22Rv1 (cell line): ENCODE measurements around the gene AGTPBP1.

ENCODE experiments used
- ZFX ChIP-seq: fragments of 450-650 bp; IDR thresholded peaks from 2 replicates; pipeline ENCODE4 v1.6.1; 2017; ENCODE audit warnings: antibody characterized with exemption, borderline replicate concordance
- TF ChIP-seq, protein P1 (sequence below): fragments of 450-650 bp; IDR thresholded peaks from 2 replicates; pipeline ENCODE4 v1.5.1; 2017; ENCODE audit warnings: mild to moderate bottlenecking

DNA sequence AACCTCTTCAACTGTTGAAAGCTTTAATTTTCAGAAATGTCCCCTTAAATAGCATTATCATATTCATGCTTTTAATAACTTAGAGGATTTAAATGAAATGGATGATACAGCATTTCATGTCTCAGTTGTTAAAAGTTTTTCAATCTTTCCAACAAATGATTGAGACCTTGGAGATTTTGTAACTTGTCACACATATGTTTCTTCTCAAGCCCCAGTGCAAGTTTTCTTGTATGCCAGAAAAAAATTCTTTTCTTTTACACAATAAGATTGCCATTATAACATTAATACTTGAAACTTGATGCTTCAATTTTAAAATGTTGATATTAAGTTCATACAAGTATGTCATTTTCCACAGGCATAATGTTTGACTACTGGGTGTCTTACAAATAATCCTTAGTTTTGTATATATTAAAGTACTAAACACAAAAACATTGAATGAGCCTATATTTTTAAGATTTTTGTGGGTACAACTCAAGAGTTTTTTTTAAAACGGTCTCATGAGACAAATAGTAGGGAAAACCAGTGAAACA is 124.5 kb downstream of the AGTPBP1 start:
- TF ChIP-seq, protein P1, sequence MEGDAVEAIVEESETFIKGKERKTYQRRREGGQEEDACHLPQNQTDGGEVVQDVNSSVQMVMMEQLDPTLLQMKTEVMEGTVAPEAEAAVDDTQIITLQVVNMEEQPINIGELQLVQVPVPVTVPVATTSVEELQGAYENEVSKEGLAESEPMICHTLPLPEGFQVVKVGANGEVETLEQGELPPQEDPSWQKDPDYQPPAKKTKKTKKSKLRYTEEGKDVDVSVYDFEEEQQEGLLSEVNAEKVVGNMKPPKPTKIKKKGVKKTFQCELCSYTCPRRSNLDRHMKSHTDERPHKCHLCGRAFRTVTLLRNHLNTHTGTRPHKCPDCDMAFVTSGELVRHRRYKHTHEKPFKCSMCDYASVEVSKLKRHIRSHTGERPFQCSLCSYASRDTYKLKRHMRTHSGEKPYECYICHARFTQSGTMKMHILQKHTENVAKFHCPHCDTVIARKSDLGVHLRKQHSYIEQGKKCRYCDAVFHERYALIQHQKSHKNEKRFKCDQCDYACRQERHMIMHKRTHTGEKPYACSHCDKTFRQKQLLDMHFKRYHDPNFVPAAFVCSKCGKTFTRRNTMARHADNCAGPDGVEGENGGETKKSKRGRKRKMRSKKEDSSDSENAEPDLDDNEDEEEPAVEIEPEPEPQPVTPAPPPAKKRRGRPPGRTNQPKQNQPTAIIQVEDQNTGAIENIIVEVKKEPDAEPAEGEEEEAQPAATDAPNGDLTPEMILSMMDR, result no peak
- no peak for TF ChIP-seq ZFX
